ENCODE results near the gene ATM.
"Not testable (repeated sequence)": the region's sequence is repeated elsewhere in the genome, so short reads cannot be mapped to it uniquely, and the experiment has no call there.

ATM gene

DNA sequence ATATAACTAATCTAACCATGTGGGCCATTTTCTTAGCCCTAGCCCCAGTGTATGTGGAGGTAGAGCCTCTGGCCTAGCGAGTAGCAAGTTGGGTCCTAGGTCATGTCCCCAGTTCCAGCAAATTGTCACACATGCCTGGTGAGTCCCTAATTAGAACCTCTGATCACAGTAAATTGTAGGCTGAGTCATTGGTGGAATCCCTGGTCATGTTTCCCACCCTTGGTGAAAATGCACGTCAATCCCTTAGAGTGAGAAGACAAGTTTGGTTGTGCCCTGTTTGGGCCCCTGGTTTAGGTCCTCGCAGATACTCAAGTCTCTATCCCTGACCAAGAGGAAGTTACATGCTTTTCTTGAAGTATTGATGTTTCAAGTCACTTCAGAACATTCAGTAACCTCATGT, 46.7 kb downstream of the ATM start:
- peaks cover 72% of the 10 kb centered on the region for H3K36me3 Mint-ChIP-seq (ENCODE audit: low read depth)
- H3K27ac Mint-ChIP-seq = no peak overlapping the region
- H3K9me3 Mint-ChIP-seq = peaks cover 14% of the 10 kb centered on the region
- no peak overlapping the region for H3K4me3 Mint-ChIP-seq
- H3K27me3 Mint-ChIP-seq = no peaks in the 10 kb centered on the region
- no peaks in the 10 kb centered on the region for H3K4me1 Mint-ChIP-seq (ENCODE audit: low read depth)
- intact Hi-C loops (cut with micrococcal nuclease) = no loop called here

DNA sequence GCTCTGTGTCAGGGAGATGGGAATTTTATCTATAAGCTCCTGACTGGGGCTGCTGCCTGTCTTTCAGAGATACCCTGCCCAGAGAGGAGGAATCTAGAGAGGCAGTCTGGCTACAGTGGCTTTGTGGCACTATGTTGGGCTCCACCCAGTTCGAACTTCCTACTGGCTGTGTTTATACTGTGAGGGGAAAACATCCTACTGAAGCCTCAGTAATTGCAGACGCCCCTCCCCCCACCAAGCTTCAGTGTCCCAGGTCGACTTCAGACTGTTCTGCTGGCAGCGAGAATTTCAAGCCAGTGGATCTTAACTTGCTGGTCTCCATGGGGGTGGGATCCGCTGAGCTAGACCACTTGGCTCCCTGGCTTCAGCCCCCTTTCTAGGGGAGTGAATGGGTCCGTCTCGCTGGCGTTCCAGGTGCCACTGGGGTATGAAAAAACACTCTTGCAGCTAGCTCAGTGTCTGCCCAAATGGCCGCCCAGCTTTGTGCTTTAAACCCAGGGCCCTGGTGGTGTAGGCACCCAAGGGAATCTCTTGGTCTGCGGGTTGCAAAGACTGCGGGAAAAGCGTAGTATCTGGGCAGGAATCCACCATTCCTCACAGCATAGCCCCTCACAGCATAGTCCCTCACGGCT, 54.2 kb downstream of the ATM start:
- intact Hi-C loops (cut with micrococcal nuclease); H3K27ac Mint-ChIP-seq; H3K27me3 Mint-ChIP-seq; H3K4me3 Mint-ChIP-seq: not testable (repeated sequence)
- peaks cover 12% of the 10 kb centered on the region for H3K4me1 Mint-ChIP-seq (ENCODE audit: low read depth)
- H3K36me3 Mint-ChIP-seq (ENCODE audit: low read depth) = peaks cover 92% of the 10 kb centered on the region
- peaks cover 19% of the 10 kb centered on the region for H3K9me3 Mint-ChIP-seq

DNA sequence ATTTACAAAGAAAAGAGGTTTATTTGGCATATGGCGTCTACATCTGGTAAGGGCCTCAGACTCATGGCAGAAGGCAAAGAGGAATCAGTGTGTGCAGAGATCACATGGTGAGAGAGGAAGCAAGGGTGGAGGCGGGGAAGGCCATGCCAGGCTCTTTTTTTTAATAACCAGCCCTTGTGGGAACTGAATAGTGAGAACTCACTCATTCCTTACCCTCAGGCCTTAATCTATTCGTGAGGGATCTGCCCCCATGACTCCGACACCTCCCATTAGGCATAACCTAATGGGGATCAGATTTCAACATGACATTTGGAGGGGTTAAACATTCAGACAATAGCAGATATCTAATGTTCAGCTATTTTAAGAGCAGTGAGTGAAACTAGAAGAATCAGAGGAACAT, 55.7 kb downstream of the ATM start:
- H3K9me3 Mint-ChIP-seq = peaks cover 15% of the 10 kb centered on the region
- H3K27me3 Mint-ChIP-seq = no peaks in the 10 kb centered on the region
- no peak overlapping the region for H3K27ac Mint-ChIP-seq
- H3K4me1 Mint-ChIP-seq (ENCODE audit: low read depth) = peaks cover 12% of the 10 kb centered on the region
- H3K36me3 Mint-ChIP-seq (ENCODE audit: low read depth) = peaks cover 89% of the 10 kb centered on the region
- intact Hi-C loops (cut with micrococcal nuclease) = no loop called here
- no peak overlapping the region for H3K4me3 Mint-ChIP-seq

DNA sequence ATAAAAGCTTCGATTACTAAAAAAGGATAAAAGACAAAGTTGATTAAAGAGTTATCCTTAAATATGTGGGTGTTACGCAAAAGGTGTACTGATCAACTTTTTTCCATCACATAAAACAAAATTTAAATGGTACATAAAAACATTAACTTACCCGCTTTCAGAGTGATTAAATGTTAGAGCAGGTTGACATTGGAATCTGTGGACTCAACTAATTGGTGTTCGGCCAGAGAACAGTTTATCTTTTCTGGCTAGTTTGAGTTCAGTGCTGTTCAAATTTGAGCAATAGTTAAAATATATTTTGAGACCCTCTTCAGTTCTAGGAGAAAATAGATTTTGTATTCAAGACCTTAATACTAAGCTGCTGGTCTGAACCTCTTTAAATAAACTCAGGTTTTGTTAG, 56.1 kb downstream of the ATM start:
- H3K36me3 Mint-ChIP-seq (ENCODE audit: low read depth) = peaks cover 89% of the 10 kb centered on the region
- no peak overlapping the region for H3K4me3 Mint-ChIP-seq
- H3K9me3 Mint-ChIP-seq = peaks cover 11% of the 10 kb centered on the region
- peaks cover 12% of the 10 kb centered on the region for H3K4me1 Mint-ChIP-seq (ENCODE audit: low read depth)
- H3K27me3 Mint-ChIP-seq = no peaks in the 10 kb centered on the region
- no peak overlapping the region for H3K27ac Mint-ChIP-seq
- intact Hi-C loops (cut with micrococcal nuclease) = no loop called here

DNA sequence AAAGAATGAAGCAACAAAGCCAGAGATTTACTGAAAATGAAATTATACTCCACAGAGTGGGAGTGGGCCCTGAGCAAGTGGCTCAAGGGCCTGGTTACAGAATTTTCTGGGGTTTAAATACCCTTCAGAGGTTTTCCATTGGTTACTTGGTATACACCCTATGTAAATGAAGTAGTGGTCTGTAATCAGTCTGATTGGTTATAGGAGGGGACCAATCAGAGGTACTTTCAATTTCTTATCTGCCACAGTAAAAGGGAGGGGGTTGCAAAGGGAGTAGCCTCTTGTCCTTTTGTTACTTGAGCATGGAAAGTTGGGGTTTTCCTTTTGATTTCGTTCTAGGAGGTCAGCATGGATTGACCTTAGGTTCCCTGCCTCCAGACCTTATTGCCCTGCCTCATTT, 63.5 kb downstream of the ATM start:
- intact Hi-C loops (cut with micrococcal nuclease) = loop anchor here (5.0 kb wide), 1 partner anchor 34 kb away; no protein-coding TSS in a partner anchor
- no peak overlapping the region for H3K27ac Mint-ChIP-seq
- H3K4me3 Mint-ChIP-seq = no peak overlapping the region
- H3K4me1 Mint-ChIP-seq (ENCODE audit: low read depth) = no peaks in the 10 kb centered on the region
- H3K9me3 Mint-ChIP-seq = no peaks in the 10 kb centered on the region
- H3K36me3 Mint-ChIP-seq (ENCODE audit: low read depth) = peaks cover 91% of the 10 kb centered on the region
- no peaks in the 10 kb centered on the region for H3K27me3 Mint-ChIP-seq

DNA sequence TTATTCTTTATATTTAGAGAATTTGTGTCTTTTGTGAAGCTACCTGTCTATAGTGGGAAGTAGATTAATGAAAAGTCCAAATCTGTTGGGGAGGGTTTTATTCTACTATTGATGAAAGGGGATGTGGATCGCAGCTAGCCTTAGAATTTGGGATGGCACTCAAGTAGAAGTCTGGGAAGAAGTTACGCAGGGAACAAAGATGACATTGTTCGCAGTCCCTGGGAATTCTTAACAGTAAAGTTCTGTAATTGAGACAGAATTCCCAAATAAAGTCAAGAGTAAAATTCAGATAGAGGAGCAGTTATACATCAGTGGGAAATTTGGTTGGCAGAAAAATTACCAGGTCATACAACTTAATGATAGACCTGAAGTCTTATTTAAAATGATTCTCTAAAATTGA, 64.1 kb downstream of the ATM start:
- intact Hi-C loops (cut with micrococcal nuclease) = loop anchor here (5.0 kb wide), 1 partner anchor 35 kb away; no protein-coding TSS in a partner anchor
- Mint-ChIP-seq H3K4me3 (no peak overlapping the region), H3K27me3 (no peaks in the 10 kb centered on the region), H3K27ac (no peak overlapping the region), H3K4me1 (ENCODE audit: low read depth) (no peaks in the 10 kb centered on the region), H3K36me3 (ENCODE audit: low read depth) (peaks cover 93% of the 10 kb centered on the region), H3K9me3 (no peaks in the 10 kb centered on the region)

DNA sequence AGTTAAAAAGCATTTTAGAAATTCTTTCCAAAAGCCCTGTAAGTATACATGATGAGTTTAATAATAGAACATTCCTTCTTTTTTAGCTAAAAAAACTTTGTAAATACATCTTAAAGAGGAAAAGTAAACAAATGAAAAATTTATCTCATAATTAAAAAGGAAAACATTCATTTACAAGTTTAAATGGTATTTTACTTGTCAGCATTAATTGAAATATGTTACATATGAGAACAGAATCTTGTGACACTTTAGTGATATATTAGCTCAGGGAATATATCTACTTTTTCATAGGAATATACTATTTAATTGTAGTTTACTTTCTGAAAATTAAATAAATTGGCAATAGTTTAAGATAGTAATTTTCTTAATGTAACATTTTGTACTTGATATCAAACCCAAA, 66.2 kb downstream of the ATM start:
- H3K36me3 Mint-ChIP-seq (ENCODE audit: low read depth) = peaks cover 83% of the 10 kb centered on the region
- not testable (repeated sequence) for H3K4me1 Mint-ChIP-seq (ENCODE audit: low read depth); H3K27me3 Mint-ChIP-seq; H3K4me3 Mint-ChIP-seq; H3K9me3 Mint-ChIP-seq; H3K27ac Mint-ChIP-seq
- intact Hi-C loops (cut with micrococcal nuclease) = loop anchor here (5.0 kb wide), 1 partner anchor 37 kb away; no protein-coding TSS in a partner anchor

DNA sequence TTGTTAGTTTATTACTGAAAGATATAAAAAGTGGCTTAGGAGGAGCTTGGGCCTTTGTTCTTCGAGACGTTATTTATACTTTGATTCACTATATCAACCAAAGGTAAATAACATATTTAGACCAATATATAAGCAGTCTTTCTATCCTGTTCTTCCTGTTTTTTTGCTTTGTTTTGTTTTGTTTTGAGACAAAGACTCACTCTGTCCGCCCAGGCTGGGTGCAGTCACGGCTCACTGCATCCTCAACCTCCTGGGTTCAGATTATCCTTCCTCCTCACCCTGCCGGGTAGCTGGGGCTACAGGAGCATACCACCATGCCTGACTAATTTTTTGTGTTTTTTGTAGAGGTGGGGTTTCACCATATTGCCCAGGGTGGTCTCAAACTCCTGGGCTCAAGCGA, 66.8 kb downstream of the ATM start:
- H3K36me3 Mint-ChIP-seq (ENCODE audit: low read depth) = peaks cover 83% of the 10 kb centered on the region
- intact Hi-C loops (cut with micrococcal nuclease) = loop anchor here (5.0 kb wide), 1 partner anchor 37 kb away; no protein-coding TSS in a partner anchor
- no peak overlapping the region for H3K27ac Mint-ChIP-seq

DNA sequence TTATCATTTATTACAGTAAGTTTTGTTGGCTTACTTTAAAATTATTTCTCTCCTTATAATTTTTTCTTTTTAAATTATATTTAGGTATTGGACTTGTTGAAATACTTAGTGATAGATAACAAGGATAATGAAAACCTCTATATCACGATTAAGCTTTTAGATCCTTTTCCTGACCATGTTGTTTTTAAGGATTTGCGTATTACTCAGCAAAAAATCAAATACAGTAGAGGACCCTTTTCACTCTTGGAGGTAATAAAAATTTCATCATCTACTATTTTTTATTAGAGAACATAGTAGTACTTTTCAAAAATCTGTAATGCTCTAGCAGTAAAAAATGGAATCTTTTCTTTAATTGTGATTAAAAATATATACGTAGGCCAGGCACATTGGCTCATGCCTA, 70.4 kb downstream of the ATM start:
- intact Hi-C loops (cut with micrococcal nuclease) = no loop called here
- no peaks in the 10 kb centered on the region for H3K27me3 Mint-ChIP-seq
- H3K4me3 Mint-ChIP-seq = no peak overlapping the region
- H3K36me3 Mint-ChIP-seq (ENCODE audit: low read depth) = peaks cover 68% of the 10 kb centered on the region
- H3K4me1 Mint-ChIP-seq (ENCODE audit: low read depth) = no peaks in the 10 kb centered on the region
- no peak overlapping the region for H3K27ac Mint-ChIP-seq
- H3K9me3 Mint-ChIP-seq = no peaks in the 10 kb centered on the region

More for the DNA sequence above, 66.8 kb downstream of the ATM start:
- Mint-ChIP-seq H3K4me3 (no peak overlapping the region), H3K27me3 (no peaks in the 10 kb centered on the region), H3K4me1 (ENCODE audit: low read depth) (no peaks in the 10 kb centered on the region), H3K9me3 (no peaks in the 10 kb centered on the region)

DNA sequence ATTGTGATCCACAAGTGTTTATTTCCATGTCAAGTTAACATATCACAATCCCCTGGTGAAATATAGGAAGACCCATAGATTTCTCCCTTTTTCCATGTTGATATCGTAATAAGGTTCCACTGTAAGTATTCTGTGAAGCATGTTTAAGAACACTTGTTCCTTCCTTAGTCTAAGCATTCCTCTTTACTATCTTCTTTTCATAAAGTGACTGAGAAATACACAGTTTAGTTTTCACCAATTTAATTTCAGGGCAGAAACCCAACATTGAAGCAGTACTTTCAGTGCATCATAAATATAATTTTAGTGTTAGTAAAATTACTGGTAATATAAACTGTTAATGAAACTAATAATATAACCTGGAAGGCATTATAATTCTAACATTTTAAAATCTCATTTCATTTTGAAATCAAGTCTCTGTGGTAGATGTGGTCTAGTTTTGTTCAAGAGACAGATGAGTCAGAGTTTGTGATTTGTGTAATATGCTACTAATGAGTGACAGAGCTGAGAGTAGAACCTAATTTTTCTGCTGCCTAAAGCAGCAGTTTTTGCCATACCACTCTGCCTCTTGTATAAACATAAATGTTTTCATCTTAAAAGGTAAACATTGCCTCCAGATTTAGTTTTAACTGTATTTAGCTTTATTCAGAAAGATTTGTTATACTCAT, 79.4 kb downstream of the ATM start:
- intact Hi-C loops (cut with micrococcal nuclease) = loop anchor here (10.0 kb wide), 2 partner anchors 127 to 207 kb away; no protein-coding TSS in a partner anchor

DNA sequence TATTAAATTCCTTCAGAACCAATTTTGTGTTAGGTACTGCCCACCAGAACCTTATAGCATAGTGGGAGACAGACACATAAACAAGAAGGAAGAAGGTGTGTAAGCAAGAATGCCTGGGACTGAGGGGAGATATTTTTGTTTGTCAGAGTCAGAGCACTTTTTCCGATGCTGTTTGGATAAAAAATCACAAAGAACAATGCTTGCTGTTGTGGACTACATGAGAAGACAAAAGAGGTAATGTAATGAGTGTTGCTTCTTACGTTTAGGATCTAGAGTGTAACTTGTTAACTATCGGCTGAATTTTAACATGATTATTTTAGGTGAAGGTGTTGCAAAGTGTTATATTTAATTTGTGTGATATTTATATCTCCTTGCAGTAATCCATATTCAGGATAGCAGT, 84.9 kb downstream of the ATM start:
- intact Hi-C loops (cut with micrococcal nuclease) = loop anchor here (10.0 kb wide), 2 partner anchors 133 to 213 kb away; no protein-coding TSS in a partner anchor
- Mint-ChIP-seq H3K27ac (no peak overlapping the region), H3K9me3 (no peaks in the 10 kb centered on the region), H3K4me3 (no peak overlapping the region), H3K27me3 (no peaks in the 10 kb centered on the region), H3K4me1 (ENCODE audit: low read depth) (no peaks in the 10 kb centered on the region), H3K36me3 (ENCODE audit: low read depth) (peaks cover 77% of the 10 kb centered on the region)

More for the DNA sequence above, 79.4 kb downstream of the ATM start:
- no peak overlapping the region for H3K27ac Mint-ChIP-seq
- H3K9me3 Mint-ChIP-seq = no peaks in the 10 kb centered on the region
- peaks cover 85% of the 10 kb centered on the region for H3K36me3 Mint-ChIP-seq (ENCODE audit: low read depth)
- no peaks in the 10 kb centered on the region for H3K27me3 Mint-ChIP-seq
- H3K4me1 Mint-ChIP-seq (ENCODE audit: low read depth) = no peaks in the 10 kb centered on the region
- H3K4me3 Mint-ChIP-seq = no peak overlapping the region

DNA sequence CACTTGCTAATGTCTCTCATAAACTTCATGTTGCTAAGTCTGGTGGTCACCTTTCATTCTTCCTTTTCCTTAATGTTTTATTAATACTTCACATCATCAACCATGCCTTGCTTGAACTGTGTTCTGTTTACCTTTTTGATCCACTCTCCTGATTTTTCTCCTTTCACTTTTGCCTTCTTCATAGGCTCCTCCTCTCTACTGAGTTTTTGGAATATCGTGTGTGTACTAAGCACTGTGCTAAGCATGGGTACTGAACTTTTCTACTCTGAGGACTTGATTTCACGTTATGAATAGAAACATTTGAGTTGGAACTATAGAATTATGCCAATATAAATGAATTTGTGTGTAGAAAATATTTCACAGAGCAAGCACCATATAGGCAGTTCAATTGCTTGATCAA, 90.6 kb downstream of the ATM start:
- Mint-ChIP-seq H3K27me3 (no peaks in the 10 kb centered on the region), H3K4me3 (no peak overlapping the region), H3K36me3 (ENCODE audit: low read depth) (peaks cover 78% of the 10 kb centered on the region), H3K9me3 (no peaks in the 10 kb centered on the region), H3K4me1 (ENCODE audit: low read depth) (no peaks in the 10 kb centered on the region), H3K27ac (no peak overlapping the region)
- intact Hi-C loops (cut with micrococcal nuclease) = no loop called here

DNA sequence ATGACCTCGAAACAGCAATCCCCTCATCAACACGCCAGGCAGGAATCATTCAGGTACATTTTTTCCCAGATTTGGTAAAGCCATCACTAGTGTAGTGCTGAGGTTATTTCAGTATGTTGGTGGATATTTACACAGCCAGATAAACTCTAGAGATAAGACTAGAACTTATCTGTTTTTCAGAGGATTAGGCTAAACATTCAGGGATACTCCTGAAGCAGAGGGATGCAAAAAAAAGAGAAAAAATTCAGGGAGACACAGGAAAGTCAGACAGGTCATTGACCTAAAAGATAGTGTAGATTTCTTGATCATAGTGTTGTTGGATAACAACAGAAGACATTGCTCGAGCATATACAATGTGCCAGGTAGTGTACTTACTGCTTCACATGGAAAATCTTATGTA, 93.2 kb downstream of the ATM start:
- no peaks in the 10 kb centered on the region for H3K4me1 Mint-ChIP-seq (ENCODE audit: low read depth)
- H3K27ac Mint-ChIP-seq = no peak overlapping the region
- H3K27me3 Mint-ChIP-seq = no peaks in the 10 kb centered on the region
- H3K36me3 Mint-ChIP-seq (ENCODE audit: low read depth) = peaks cover 82% of the 10 kb centered on the region
- no peaks in the 10 kb centered on the region for H3K9me3 Mint-ChIP-seq
- intact Hi-C loops (cut with micrococcal nuclease) = no loop called here
- no peak overlapping the region for H3K4me3 Mint-ChIP-seq

DNA sequence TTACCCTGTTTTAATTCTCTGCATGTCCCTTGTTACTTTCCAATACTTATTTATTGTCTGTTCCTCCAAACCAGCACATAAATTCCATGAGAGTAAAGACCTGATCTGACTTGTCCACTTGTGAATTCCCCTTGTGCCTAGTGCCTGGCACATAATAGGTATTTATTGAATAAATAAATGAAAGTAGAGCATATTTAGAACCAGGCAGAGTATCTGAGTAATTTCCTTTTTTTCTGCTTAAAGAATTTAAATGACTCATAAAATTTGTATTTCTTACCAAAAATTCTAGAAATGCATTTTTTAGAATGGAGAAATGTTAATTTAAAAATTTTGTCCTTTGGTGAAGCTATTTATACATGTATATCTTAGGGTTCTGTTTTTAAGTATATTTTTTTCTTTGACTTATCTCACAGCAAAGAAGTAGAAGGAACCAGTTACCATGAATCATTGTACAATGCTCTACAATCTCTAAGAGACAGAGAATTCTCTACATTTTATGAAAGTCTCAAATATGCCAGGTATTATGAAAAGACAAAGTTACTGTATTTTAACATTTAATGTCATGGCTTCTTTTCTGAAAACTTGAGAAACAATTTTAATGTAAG, 96.8 kb downstream of the ATM start:
- intact Hi-C loops (cut with micrococcal nuclease) = no loop called here
- Mint-ChIP-seq H3K27ac (no peak overlapping the region), H3K27me3 (no peaks in the 10 kb centered on the region), H3K4me1 (ENCODE audit: low read depth) (peaks cover 4% of the 10 kb centered on the region), H3K4me3 (no peak overlapping the region), H3K36me3 (ENCODE audit: low read depth) (peaks cover 84% of the 10 kb centered on the region), H3K9me3 (no peaks in the 10 kb centered on the region)
